Upper lobe of left lung (tissue), 6 donors: ENCODE results near the gene SLC35F5. TPM values are rescaled to one million over a fixed set of nuclear protein-coding genes. Genes with fewer than 3 reads are reported as not detected.
A peak's percentile ranks its signal among the peaks of the same experiment; 100 is the strongest.
"Not testable (repeated sequence)": the region's sequence is repeated elsewhere in the genome, so short reads cannot be mapped to it uniquely, and the experiment has no call there.

Experiments used
- ATAC-seq, 2 donors: fragments of 200-7000 bp; cut with Tn5 transposase; one replicate each; pipeline ENCODE4 v1.9.1; 2022; ENCODE audit warnings: mild to moderate bottlenecking in 2 of 2, moderate library complexity in 2 of 2; ENCODE audit not compliant: low FRiP score in 2 of 2
- DNase-seq, 2 donors: peaks; one replicate each; pipeline ENCODE4 v3.0.0-alpha.2; 2019 to 2020
- H3K27ac ChIP-seq, 4 donors: fragments of 200-600 bp; sonication (generic); one replicate each; pipeline ENCODE4 v1.5.1; 2016 to 2019
- H3K27me3 ChIP-seq, 4 donors: fragments of 200-600 bp; sonication (generic); one replicate each; pipeline ENCODE4 v1.5.1; 2017 to 2019
- H3K36me3 ChIP-seq, 4 donors: fragments of 200-600 bp; sonication (generic); one replicate each; pipeline ENCODE4 v1.5.1; 2016 to 2019
- H3K4me1 ChIP-seq, 4 donors: fragments of 200-600 bp; sonication (generic); one replicate each; pipeline ENCODE4 v1.5.1; 2018 to 2019
- H3K4me3 ChIP-seq, 4 donors: fragments of 200-600 bp; sonication (generic); one replicate each; pipeline ENCODE4 v1.5.1; 2017 to 2019; ENCODE audit warnings: mild to moderate bottlenecking in 2 of 4, moderate library complexity in 1 of 4
- H3K9me3 ChIP-seq, 4 donors: fragments of 200-600 bp; sonication (generic); one replicate each; pipeline ENCODE4 v1.5.1; 2018 to 2019
- CTCF ChIP-seq, 6 experiments: fragments of 450-650 bp in 4 of 6; fragments of 200-600 bp in 2 of 6; sonication (generic) in 2 of 6; IDR thresholded peaks; one replicate each; pipeline ENCODE4 v1.5.1; 2016 to 2019; ENCODE audit warnings: antibody characterized with exemption in 6 of 6
- EP300 ChIP-seq, 4 donors: sonication (generic); formaldehyde crosslinking; IDR thresholded peaks; one replicate each; pipeline ENCODE4 v1.5.1; 2017; ENCODE audit warnings: antibody characterized with exemption in 4 of 4, control low read depth in 2 of 4
- POLR2A ChIP-seq, 4 donors: fragments of 450-650 bp; IDR thresholded peaks; one replicate each; pipeline ENCODE4 v1.5.1; 2016 to 2017; ENCODE audit warnings: antibody characterized with exemption in 4 of 4, mild to moderate bottlenecking in 2 of 4
- POLR2AphosphoS5 ChIP-seq, 2 donors: sonication (generic); formaldehyde crosslinking; IDR thresholded peaks; one replicate each; pipeline ENCODE4 v1.5.1; 2017; ENCODE audit warnings: antibody characterized with exemption in 2 of 2
- WGBS, 2 donors: methylation state at CpG; one replicate each; pipeline ENCODE4 v1.1.5; 2017 to 2018; 5-methylcytosine and 5-hydroxymethylcytosine counted together
- total RNA-seq, 6 donors: library from RNA; depleted of rRNA in 4 of 6; stranded (reverse); fragments of >200 nt in 4 of 6; gene quantifications; one replicate each; pipeline versions ENCODE4 v1.1.0 to v1.2.1, GENCODE V29; 2016 to 2021
- donor health status: DM: no; HTN: no; CAD: no; lungs with moderate emphysema.
- donor health status: DM: no; HTN: yes; CAD: no; lungs with severe emphysema.

SLC35F5 gene
- total RNA-seq, 6 donors from 2014 or later: 38.8 to 118 (median 65.8) TPM

GRCh38 chr2:113700186-113700841 lies 56.1 kb downstream of the SLC35F5 start:
- TF ChIP-seq EP300 (IDR thresholded peaks at IDR 0.05) (no peak), POLR2A (IDR thresholded peaks at IDR 0.05) (no peak), POLR2AphosphoS5 (IDR thresholded peaks at IDR 0.05) (no peak), CTCF (IDR thresholded peaks at IDR 0.05) (peak in 4 of 6 experiments; percentile 21 to 48 (median 33))
- H3K9me3 ChIP-seq: no peaks in the 10 kb centered on the region
- 61 to 63% methylated on average over 17 of the region's 17 CpGs for WGBS, 2 donors
- no peaks in the 10 kb centered on the region for H3K27me3 ChIP-seq
- no peak overlapping the region for H3K27ac ChIP-seq
- peak overlapping the region in 1 of 4 donors; percentile 5 for H3K4me3 ChIP-seq
- peaks cover 0 to 6% (median 2%) of the 10 kb centered on the region in 4 donors for H3K36me3 ChIP-seq
- H3K4me1 ChIP-seq: peaks cover 0 to 6% (median 2%) of the 10 kb centered on the region in 4 donors
- peak; percentile 51 to 85 for ATAC-seq
- DNase-seq: peak in 1 of 2 donors; percentile 47

GRCh38 chr2:113698892-113699447 lies 57.5 kb downstream of the SLC35F5 start:
- TF ChIP-seq CTCF (IDR thresholded peaks at IDR 0.05) (no peak), EP300 (IDR thresholded peaks at IDR 0.05) (no peak), POLR2AphosphoS5 (IDR thresholded peaks at IDR 0.05) (no peak)
- DNase-seq (no peak), ATAC-seq (no peak)
- H3K4me1 ChIP-seq: peaks cover 0 to 6% (median 2%) of the 10 kb centered on the region in 4 donors
- WGBS, 2 donors: 93% methylated on average over 5 of the region's 5 CpGs
- no peak overlapping the region for H3K27ac ChIP-seq
- H3K9me3 ChIP-seq: no peaks in the 10 kb centered on the region
- no peak overlapping the region for H3K4me3 ChIP-seq
- H3K36me3 ChIP-seq: no peaks in the 10 kb centered on the region
- H3K27me3 ChIP-seq: no peaks in the 10 kb centered on the region

- H3K4me1 ChIP-seq, H3K27me3 ChIP-seq, H3K4me3 ChIP-seq, DNase-seq, H3K36me3 ChIP-seq, H3K27ac ChIP-seq, H3K9me3 ChIP-seq, ATAC-seq: not testable (repeated sequence)
- 92 to 98% methylated on average over 2 of the region's 2 CpGs for WGBS, 2 donors
Measured at GRCh38 chr2:113698251-113698650, 58.2 kb downstream of the SLC35F5 start.

- 93 to 99% methylated on average over 4 of the region's 4 CpGs for WGBS, 2 donors
- ATAC-seq: no peak
Measured at GRCh38 chr2:113697516-113697915, 58.9 kb downstream of the SLC35F5 start.

GRCh38 chr2:113694438-113694837 lies 62.0 kb downstream of the SLC35F5 start:
- Histone ChIP-seq H3K27me3 (no peaks in the 10 kb centered on the region), H3K36me3 (no peaks in the 10 kb centered on the region), H3K9me3 (no peaks in the 10 kb centered on the region), H3K4me1 (peaks cover 0 to 4% (median 0%) of the 10 kb centered on the region in 4 donors), H3K27ac (no peak overlapping the region), H3K4me3 (no peak overlapping the region)
- TF ChIP-seq CTCF (IDR thresholded peaks at IDR 0.05): no peak
- no peak for TF ChIP-seq POLR2A (IDR thresholded peaks at IDR 0.05)
- no peak for TF ChIP-seq EP300 (IDR thresholded peaks at IDR 0.05)
- TF ChIP-seq POLR2AphosphoS5 (IDR thresholded peaks at IDR 0.05): no peak
- no peak for ATAC-seq
- 72 to 78% methylated on average over 9 of the region's 9 CpGs for WGBS, 2 donors
- no peak for DNase-seq

More at GRCh38 chr2:113697516-113697915, 58.9 kb downstream of the SLC35F5 start:
- H3K36me3 ChIP-seq: no peaks in the 10 kb centered on the region
- no peaks in the 10 kb centered on the region for H3K9me3 ChIP-seq
- H3K27ac ChIP-seq: no peak overlapping the region
- TF ChIP-seq EP300 (IDR thresholded peaks at IDR 0.05) (no peak), POLR2AphosphoS5 (IDR thresholded peaks at IDR 0.05) (no peak), POLR2A (IDR thresholded peaks at IDR 0.05) (no peak), CTCF (IDR thresholded peaks at IDR 0.05) (no peak)
- H3K4me1 ChIP-seq: peaks cover 0 to 6% (median 4%) of the 10 kb centered on the region in 4 donors
- DNase-seq: no peak
- H3K4me3 ChIP-seq: no peak overlapping the region
- no peaks in the 10 kb centered on the region for H3K27me3 ChIP-seq
